Neural progenitor cell (in vitro differentiated cells): ENCODE measurements around the gene DNAJC18.

Experiments used
- CTCF ChIP-seq: fragments of 200-600 bp; sonication (generic); IDR thresholded peaks from 2 replicates; pipeline ENCODE4 v1.5.1; 2017; ENCODE audit warnings: antibody characterized with exemption, mild to moderate bottlenecking
- EZH2 ChIP-seq: fragments of 200-600 bp; sonication (generic); IDR thresholded peaks from 2 replicates; pipeline ENCODE4 v1.6.1; 2017; ENCODE audit warnings: antibody characterized with exemption, mild to moderate bottlenecking, moderate library complexity

GRCh38 chr5:139407517-139407916 is 31.8 kb downstream of the DNAJC18 start:
- TF ChIP-seq EZH2, result no peak
- TF ChIP-seq CTCF, result no peak
